Measurements from ENCODE around the gene CNKSR1.

CNKSR1 gene

GRCh38 chr1:26234644-26235370 lies 57.5 kb downstream of the CNKSR1 start:
- peaks cover 9% of the 10 kb centered on the region for H3K4me1 ChIP-seq (ENCODE audit: control insufficient read depth, insufficient read depth, low read length)
- H3K9me3 ChIP-seq (ENCODE audit: control insufficient read depth in 2 of 2, low read length in 2 of 2): no peaks in the 10 kb centered on the region
- H3K36me3 ChIP-seq (ENCODE audit: control insufficient read depth in 2 of 2, insufficient read depth in 2 of 2, low read length in 2 of 2): no peaks in the 10 kb centered on the region
- H3K27ac ChIP-seq (ENCODE audit: low read length): peak overlapping the region; percentile 88
- H3K9ac ChIP-seq (ENCODE audit: low read length in 2 of 2): peak overlapping the region; percentile 90 to 91
- peak overlapping the region; percentile 96 to 97 for H3K4me3 ChIP-seq (ENCODE audit: low read length in 2 of 2)
- H3K27me3 ChIP-seq (ENCODE audit: control insufficient read depth in 1 of 2, insufficient read depth in 2 of 2, low read length in 2 of 2): no peaks in the 10 kb centered on the region

- Histone ChIP-seq H3K9ac (ENCODE audit: low read length in 2 of 2) (no peak overlapping the region), H3K27me3 (ENCODE audit: control insufficient read depth in 1 of 2, insufficient read depth in 2 of 2, low read length in 2 of 2) (no peaks in the 10 kb centered on the region), H3K4me1 (ENCODE audit: control insufficient read depth, insufficient read depth, low read length) (peaks cover 9% of the 10 kb centered on the region), H3K4me3 (ENCODE audit: low read length in 2 of 2) (no peak overlapping the region), H3K27ac (ENCODE audit: low read length) (no peak overlapping the region), H3K9me3 (ENCODE audit: control insufficient read depth in 2 of 2, low read length in 2 of 2) (no peaks in the 10 kb centered on the region), H3K36me3 (ENCODE audit: control insufficient read depth in 2 of 2, insufficient read depth in 2 of 2, low read length in 2 of 2) (no peaks in the 10 kb centered on the region)
Observed at GRCh38 chr1:26237230-26237966, 60.1 kb downstream of the CNKSR1 start.

Data from stomach smooth muscle (tissue), 2 donors.